GM12891 (cell line): ENCODE data around the gene LPCAT1.
A peak's percentile ranks its signal among the peaks of the same experiment; 100 is the strongest.

ENCODE experiments used
- POLR2A ChIP-seq: IDR thresholded peaks from 2 replicates; pipeline ENCODE4 v1.6.1; 2011; ENCODE audit warnings: low read depth, low read length, control low read depth
- POLR2AphosphoS5 ChIP-seq: IDR thresholded peaks from 2 replicates; pipeline ENCODE4 v1.6.1; 2011; ENCODE audit warnings: low read depth, low read length, control low read depth
- POU2F2 ChIP-seq: IDR thresholded peaks from 2 replicates; pipeline ENCODE4 v1.6.1; 2011; ENCODE audit warnings: low read depth, mild to moderate bottlenecking, control low read depth, low read length, moderate library complexity
- TAF1 ChIP-seq: IDR thresholded peaks from 2 replicates; pipeline ENCODE4 v1.6.1; 2011; ENCODE audit warnings: low read depth, low read length, control low read depth

- TF ChIP-seq POLR2AphosphoS5 = no peak
- 0 out of 2 replicates have a peak, but pooled peaks have one; percentile 18 for TF ChIP-seq POLR2A
- no peak for TF ChIP-seq TAF1
- no peak for TF ChIP-seq POU2F2
Measured at GRCh38 chr5:1507014-1507375, 16.8 kb downstream of the LPCAT1 start.
